Lower lobe of right lung (tissue), 2 donors: ENCODE data around the gene GRK1. TPM values are rescaled to one million over a fixed set of nuclear protein-coding genes. Genes with fewer than 3 reads are reported as not detected.

Experiments
- ATAC-seq, 2 donors: fragments of 200-7000 bp; cut with Tn5 transposase; one replicate each; pipeline ENCODE4 v1.9.1; 2020 to 2022; ENCODE audit warnings: mild to moderate bottlenecking in 2 of 2, moderate library complexity in 2 of 2
- DNase-seq: peaks from one replicate; pipeline ENCODE4 v3.0.0-alpha.2; 2020
- H3K27ac ChIP-seq: fragments of 200-600 bp; one replicate; pipeline ENCODE4 v1.8.0; 2022
- H3K27me3 ChIP-seq: fragments of 200-600 bp; one replicate; pipeline ENCODE4 v1.8.0; 2022; ENCODE audit warnings: low read depth
- H3K36me3 ChIP-seq: fragments of 200-600 bp; one replicate; pipeline ENCODE4 v1.8.0; 2022; ENCODE audit warnings: mild to moderate bottlenecking
- H3K4me1 ChIP-seq: fragments of 200-600 bp; one replicate; pipeline ENCODE4 v1.8.0; 2022
- H3K4me3 ChIP-seq: fragments of 200-600 bp; one replicate; pipeline ENCODE4 v1.8.0; 2022; ENCODE audit warnings: mild to moderate bottlenecking
- H3K9me3 ChIP-seq: fragments of 200-600 bp; one replicate; pipeline ENCODE4 v1.8.0; 2022
- intact Hi-C: fragments of 100-400 bp; cut with DNase I; formaldehyde crosslinking; loops from one replicate; pipeline ENCODE4 v1.11.0; 2022
- total RNA-seq: library from RNA; stranded (reverse); fragmentation: NEBNext Ultra II Directional; extraction: Animal tissue kit (Norgen Biotek cat#: 25700); gene quantifications from one replicate; pipeline ENCODE4 v1.2.1, GENCODE V29; 2021
- TF ChIP-seq, protein P1 (sequence below): fragments of 200-600 bp; IDR thresholded peaks from one replicate; pipeline ENCODE4 v1.8.0; 2022; ENCODE audit warnings: antibody characterized with exemption, mild to moderate bottlenecking
- donor health status: DM: no; HTN: yes; CAD: no; lungs with severe emphysema.

GRK1 gene
- total RNA-seq, 1 donor from 2014 or later = not detected

DNA sequence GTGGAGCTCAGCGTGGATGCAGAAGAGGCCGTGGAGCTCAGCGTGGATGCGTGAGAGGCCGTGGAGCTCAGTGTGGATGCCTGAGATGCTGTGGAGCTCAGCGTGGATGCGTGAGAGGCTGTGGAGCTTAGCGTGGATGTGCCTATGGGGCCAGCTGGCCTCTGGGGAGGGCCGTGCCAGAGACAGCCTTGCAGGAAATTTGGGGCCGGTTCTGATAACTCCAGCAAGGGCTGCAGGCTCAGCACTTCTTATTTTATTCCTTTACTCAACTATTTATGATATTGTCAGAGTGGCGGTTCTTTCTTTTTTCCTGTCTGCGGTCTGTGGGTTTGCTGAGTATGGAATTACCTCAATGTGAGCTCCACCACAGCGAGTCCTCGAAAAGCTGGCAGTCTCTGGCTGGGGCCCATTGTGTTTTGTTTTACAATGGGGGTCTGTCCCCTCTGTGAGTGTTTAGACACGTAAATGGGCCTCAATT, 74.2 kb downstream of the GRK1 start:
- TF ChIP-seq, protein P1, sequence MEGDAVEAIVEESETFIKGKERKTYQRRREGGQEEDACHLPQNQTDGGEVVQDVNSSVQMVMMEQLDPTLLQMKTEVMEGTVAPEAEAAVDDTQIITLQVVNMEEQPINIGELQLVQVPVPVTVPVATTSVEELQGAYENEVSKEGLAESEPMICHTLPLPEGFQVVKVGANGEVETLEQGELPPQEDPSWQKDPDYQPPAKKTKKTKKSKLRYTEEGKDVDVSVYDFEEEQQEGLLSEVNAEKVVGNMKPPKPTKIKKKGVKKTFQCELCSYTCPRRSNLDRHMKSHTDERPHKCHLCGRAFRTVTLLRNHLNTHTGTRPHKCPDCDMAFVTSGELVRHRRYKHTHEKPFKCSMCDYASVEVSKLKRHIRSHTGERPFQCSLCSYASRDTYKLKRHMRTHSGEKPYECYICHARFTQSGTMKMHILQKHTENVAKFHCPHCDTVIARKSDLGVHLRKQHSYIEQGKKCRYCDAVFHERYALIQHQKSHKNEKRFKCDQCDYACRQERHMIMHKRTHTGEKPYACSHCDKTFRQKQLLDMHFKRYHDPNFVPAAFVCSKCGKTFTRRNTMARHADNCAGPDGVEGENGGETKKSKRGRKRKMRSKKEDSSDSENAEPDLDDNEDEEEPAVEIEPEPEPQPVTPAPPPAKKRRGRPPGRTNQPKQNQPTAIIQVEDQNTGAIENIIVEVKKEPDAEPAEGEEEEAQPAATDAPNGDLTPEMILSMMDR = no peak
- H3K36me3 ChIP-seq = no peaks in the 10 kb centered on the region
- DNase-seq (peak; percentile 28), ATAC-seq (no peak)
- H3K4me3 ChIP-seq = no peak overlapping the region
- no peaks in the 10 kb centered on the region for H3K9me3 ChIP-seq
- peaks cover 10% of the 10 kb centered on the region for H3K27me3 ChIP-seq
- peaks cover 7% of the 10 kb centered on the region for H3K4me1 ChIP-seq
- intact Hi-C loops = no loop called here
- no peak overlapping the region for H3K27ac ChIP-seq

DNA sequence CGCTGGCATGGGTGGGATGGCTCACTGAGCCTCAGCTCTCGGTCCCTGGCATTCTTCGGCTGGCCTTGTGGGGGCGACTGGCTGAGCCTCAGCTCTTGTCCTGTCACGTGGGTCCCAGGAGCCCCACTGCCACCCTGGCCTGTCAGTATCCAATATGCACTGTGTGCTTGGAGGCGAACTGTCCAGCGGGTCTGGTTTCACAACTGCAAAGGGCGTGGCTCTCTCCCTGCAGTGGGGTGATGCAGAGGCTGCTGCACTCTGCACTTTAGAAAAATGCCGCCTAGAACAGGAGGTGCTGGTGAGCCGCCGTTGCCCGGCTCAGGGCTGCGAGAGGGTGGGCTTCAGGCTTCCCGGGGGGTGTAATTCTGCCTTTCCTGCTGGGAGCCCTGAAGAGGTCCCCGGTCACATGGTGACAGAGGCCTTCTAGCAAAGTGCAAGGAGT, 75.0 kb downstream of the GRK1 start:
- peak; percentile 70 for DNase-seq
- Histone ChIP-seq H3K36me3 (no peaks in the 10 kb centered on the region), H3K4me1 (peaks cover 7% of the 10 kb centered on the region), H3K4me3 (no peak overlapping the region), H3K27ac (no peak overlapping the region), H3K9me3 (no peaks in the 10 kb centered on the region), H3K27me3 (peaks cover 10% of the 10 kb centered on the region)
- TF ChIP-seq, protein P1 = peak; percentile 9
- intact Hi-C loops = no loop called here
- ATAC-seq = peak; percentile 63 to 86

DNA sequence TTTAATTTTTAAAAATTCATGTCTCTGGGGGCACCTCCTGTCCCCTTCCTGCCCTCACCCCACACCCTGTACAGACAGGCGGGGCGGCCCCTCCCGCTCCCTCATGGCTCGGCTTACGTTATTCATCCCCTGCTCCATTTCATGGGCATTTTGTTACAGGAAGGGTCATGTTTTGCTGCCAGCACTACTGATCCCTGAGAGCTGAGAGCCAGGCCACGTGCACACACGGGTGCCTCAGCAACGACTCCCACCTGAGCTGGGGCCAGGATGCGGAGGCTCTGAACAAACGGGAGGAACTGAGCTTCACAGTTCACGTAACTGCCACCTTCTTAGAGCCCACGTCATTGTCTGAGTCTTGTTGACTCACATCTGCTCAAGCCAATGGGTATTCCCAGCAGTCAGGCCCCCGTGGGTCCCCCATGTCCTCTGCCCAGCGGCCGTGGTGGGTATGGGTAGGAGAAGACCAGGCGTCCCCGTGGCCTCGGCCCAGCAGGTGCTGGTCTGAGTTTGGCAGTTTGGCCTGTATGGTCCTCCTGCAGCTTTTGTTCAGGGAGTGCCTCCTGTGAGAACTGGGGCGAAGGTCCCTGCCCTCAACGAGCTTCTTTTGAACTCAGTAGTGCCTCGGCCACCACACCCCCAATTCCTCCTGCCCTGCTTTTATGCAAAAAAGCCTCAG, 75.6 kb downstream of the GRK1 start:
- no peak overlapping the region for H3K27ac ChIP-seq
- DNase-seq (peak; percentile 38), ATAC-seq (no peak)
- no peaks in the 10 kb centered on the region for H3K36me3 ChIP-seq
- H3K4me1 ChIP-seq = peaks cover 7% of the 10 kb centered on the region
- no peak overlapping the region for H3K4me3 ChIP-seq
- TF ChIP-seq, protein P1 = no peak
- intact Hi-C loops = no loop called here
- no peaks in the 10 kb centered on the region for H3K9me3 ChIP-seq
- H3K27me3 ChIP-seq = peaks cover 10% of the 10 kb centered on the region

DNA sequence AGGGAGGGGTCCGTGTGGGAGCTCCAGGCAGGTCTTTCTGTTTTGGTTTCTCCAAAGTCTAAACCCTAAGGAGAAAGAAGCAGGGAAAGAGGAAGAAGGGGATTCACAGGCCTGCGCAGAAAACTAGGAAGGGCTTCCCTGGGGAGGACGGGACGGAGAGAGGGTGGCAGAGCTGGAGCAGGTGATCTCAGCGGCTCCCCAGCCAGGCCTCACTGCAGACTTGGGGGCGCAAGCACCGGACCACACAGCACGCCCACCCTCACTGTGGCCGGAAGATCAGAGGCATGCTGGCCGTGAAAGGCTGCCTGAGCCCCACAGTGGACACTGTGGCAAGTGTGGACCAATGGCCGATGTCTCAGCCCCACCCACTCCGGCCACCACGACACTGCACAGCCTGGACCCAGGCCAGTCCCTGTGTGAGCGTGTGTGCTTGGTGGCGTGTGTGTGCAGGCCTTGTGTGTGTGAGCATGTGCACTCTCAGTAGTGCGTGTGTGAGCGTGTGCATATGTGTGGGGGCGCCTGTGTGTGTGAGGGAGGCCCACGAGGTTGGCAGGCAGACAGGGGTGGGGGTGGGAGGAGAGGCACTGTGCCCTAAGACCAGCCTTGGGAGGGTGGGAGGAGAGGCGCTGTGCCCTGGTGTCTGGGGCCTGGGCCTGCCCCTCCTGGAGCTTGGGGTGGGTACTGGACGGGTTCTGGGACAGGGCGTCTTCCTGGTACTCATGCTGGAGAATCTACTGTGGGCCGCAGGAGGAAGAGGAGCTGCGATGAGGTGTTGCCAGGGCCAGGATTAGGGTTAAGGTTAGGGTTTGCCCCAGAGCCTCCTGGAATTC, 76.6 kb downstream of the GRK1 start:
- ATAC-seq (peak in 1 of 2 donors; percentile 9), DNase-seq (peak; percentile 31)
- Histone ChIP-seq H3K27ac (no peak overlapping the region), H3K4me1 (peaks cover 7% of the 10 kb centered on the region), H3K4me3 (no peak overlapping the region), H3K27me3 (peaks cover 10% of the 10 kb centered on the region), H3K9me3 (no peaks in the 10 kb centered on the region), H3K36me3 (no peaks in the 10 kb centered on the region)
- intact Hi-C loops = no loop called here
- TF ChIP-seq, protein P1 = no peak

DNA sequence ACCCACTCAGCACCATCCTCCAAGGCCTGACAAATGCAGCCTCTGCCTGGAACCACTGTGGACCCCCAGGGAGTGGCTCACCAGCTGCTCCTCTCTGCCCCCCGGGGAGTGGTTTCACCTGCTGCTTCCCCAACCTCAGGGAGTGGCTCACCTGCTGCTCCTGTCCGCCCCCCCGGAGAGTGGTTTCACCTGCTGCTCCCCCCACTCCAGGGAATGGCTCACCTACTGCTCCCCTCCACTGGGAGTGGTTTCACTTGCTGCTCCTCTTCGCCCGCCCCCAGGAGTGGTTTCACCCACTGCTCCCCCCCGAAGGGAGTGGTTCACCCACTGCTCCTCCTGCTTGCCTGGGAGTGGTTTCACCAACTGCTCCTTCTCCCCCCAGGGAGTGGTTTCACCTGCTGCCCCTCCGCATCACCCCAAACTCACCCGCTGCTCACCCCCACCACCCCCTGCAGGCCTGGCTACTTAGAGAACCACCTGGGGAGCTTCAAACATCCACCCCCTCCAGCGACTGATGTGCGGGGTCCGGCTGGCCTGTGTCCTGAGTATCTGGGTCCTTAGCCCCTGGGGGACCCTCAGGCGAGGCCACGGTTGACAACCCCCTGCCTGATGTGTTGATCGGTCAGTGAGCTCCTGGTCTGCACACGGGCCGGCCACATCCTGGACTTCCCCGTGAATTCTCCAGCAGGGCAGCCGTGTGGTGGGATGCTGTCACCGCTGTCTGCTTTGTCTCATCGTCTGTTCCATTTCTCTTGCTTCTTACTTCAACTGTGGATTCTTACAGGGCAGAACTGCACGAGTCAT, 77.4 kb downstream of the GRK1 start:
- H3K36me3 ChIP-seq = no peaks in the 10 kb centered on the region
- TF ChIP-seq, protein P1 = no peak
- intact Hi-C loops = no loop called here

More for the DNA sequence above, 77.4 kb downstream of the GRK1 start:
- Histone ChIP-seq H3K27me3 (peaks cover 9% of the 10 kb centered on the region), H3K4me1 (peaks cover 7% of the 10 kb centered on the region), H3K4me3 (no peak overlapping the region), H3K27ac (no peak overlapping the region), H3K9me3 (no peaks in the 10 kb centered on the region)
- ATAC-seq (no peak), DNase-seq (peak; percentile 38)
